NCI-H187 (cell line): ENCODE measurements around the gene OR9Q1.
"Not testable (repeated sequence)": the region's sequence is repeated elsewhere in the genome, so short reads cannot be mapped to it uniquely, and the experiment has no call there.

Source experiments
- DNase-seq, 2 experiments: peaks; one replicate each; lab custom pipeline; 2025; lab: John Stamatoyannopoulos, UW

Gene OR9Q1

DNA sequence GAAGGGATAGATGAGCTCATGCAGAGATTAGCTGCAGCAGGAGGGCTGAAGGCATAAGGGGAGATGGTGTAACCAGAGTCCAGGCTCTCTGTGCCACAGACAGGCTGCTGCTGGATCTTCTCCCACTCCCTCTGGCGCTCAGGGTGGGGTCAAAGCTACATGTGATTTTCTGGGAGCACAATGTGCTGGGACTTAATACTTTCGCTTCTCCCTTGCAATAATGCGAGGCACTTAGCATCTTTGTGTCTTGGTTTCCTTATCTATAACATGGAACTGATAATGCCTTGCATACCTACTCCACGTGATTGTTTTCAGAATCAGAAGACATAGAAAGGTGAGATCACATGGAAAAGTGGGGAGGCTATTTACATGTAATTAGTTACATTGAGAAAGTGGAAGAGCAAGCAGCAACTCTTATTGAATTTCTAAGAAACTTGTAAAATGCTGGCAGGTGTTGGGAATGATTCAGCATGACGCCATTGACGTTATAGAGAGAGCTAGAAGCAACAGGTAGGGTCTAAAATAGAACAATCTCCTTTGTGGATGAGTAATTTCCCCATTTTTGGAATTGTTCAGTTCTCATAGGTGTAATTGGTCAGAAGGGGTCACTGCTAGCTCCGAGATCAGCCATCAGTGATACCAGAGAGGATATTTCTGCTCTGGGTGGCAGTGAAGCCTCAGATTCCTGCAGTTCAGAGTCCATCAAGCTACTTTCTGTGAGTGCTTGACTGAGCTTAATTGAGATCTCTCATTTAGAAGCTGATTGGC lies 109.8 kb downstream of the OR9Q1 start:
- no peak for DNase-seq

DNA sequence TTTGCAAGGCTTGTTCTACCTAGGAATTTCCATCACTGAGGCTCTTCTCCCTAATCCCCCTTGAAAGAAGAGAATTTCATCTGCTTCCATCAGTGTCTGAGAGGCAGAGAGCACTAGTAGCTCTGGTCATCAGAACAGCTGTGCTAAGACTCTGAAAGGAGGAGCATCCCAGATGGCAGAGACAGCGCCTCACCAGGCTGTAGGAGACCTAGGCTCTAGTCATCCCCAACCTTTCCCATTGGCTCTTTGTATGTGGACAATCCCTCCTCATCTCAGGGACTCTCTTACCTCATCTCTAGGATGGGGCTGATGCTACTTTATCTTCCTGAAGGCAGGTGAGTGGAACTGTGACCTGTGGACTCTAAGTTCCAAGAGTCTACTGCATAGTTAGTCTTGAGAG lies 110.5 kb downstream of the OR9Q1 start:
- no peak for DNase-seq

DNA sequence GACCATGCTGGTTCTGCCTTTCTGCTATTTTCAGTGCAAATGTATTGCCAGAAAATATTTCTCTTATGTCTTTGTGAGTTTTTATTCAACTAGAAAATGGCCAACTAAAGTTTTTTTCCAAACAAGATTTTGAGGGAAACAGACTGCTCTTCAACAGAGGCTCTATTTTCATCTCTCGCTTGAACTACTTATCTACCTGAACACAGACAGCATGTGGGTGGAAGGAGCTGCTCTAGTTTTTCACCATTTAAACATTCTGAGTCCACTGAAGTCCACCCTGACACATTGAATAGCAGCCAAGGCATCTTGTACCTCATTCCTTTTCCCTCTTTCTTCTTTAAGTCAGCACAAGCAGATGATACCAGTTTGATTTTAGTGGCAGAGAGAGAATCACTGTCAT lies 111.5 kb downstream of the OR9Q1 start:
- DNase-seq: no peak

DNA sequence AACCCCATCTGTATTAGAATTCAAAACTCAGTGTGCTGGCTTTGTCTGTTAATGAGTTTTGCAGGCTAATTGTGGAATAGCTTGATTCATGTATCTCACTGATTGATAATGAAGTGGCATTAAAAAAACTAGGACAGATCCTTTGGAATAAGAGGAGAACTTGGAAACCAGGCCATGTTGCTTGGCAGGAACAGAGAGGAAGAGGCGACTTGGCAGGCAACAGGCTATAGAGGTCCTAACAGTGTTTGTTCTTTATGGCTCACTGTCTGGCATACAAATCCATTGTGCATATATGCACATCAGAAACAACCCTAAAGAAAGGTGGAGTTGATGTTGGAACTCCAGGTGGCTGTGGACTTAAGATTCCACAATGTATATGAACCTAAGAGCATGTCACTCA lies 119.1 kb downstream of the OR9Q1 start:
- no peak for DNase-seq

DNA sequence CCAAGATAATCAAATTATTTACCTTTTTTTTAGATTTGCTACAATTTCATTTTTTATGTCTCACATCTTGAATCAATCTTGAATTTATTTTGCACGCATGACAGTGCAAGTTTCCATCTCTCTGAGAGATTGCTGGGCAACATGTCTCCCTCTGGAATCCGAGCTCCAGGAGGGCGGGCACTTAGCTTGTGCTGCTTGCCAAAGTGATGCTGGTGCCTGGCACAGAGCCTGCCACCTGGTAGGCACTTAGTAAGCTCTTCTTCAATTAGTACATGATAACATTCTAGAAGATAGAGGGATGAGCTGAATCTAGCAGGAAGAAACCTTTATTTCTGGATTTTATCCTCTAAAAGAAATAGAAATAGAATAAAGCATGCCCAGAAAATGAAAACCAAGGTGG lies 129.1 kb downstream of the OR9Q1 start:
- DNase-seq: no peak

DNA sequence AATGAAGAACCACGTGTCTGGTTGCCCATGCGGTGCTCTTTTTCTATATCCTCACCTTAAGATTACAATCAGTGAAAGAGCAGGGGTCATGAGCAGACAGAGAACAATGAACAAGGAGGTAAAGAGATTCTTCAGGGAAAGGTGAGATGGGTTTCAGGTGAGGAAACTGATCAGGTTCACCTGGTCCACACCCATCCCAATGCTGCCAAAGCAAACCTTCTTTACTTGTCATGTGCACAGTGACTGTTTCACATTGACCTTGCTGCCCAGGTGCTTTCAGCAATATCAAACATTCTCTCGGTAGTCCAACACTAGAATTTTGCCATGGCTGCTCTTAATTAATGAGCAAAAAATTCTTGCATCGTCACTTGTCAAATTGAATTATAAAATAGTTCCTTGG lies 140.7 kb downstream of the OR9Q1 start:
- no peak for DNase-seq

DNA sequence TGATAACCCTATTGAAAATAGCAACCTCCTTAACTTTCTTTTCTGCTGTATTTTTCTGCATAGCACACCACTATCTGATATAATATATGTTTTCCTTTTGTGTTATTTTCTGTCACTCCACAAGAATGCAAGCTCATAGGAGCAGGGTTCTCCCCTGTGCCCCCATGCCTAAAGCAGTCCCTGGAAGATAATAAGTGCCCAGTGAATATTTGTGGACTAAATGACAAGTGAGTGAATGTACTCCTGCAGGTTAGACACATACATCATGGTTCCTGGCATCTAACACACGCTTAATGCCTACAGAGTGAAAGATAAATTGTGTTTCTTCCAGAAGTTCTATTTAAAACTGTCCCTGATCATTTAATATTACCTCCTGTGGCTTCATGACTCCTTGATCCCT lies 141.3 kb downstream of the OR9Q1 start:
- no peak for DNase-seq

DNA sequence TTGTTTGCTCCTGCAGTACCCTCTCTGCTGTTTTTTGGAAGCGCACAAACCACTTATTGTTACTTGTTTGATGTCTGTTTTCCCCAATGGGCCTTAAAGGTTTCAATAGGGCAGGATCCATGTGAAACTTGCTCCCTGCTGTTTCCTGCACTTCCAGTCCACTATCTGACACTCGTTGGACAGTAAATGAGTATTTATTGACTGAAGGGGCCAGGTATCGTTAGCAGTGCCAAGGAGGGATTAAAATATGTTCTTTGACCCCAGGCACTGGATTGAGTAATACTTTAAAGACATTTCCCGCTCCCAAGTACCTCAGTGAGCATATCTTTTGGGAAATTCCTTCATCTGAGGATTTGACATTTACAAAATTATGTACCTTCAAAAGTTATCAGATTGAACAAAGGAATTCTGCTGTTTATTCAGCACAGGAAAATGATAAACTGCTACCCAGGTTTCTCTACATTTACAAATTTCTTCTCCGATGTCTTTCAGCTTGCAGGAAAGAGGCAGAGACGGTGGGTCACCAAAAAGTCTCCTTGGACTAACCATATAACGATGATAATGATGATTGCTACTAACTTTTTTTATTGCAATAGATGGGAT lies 141.9 kb downstream of the OR9Q1 start:
- DNase-seq: no peak

DNA sequence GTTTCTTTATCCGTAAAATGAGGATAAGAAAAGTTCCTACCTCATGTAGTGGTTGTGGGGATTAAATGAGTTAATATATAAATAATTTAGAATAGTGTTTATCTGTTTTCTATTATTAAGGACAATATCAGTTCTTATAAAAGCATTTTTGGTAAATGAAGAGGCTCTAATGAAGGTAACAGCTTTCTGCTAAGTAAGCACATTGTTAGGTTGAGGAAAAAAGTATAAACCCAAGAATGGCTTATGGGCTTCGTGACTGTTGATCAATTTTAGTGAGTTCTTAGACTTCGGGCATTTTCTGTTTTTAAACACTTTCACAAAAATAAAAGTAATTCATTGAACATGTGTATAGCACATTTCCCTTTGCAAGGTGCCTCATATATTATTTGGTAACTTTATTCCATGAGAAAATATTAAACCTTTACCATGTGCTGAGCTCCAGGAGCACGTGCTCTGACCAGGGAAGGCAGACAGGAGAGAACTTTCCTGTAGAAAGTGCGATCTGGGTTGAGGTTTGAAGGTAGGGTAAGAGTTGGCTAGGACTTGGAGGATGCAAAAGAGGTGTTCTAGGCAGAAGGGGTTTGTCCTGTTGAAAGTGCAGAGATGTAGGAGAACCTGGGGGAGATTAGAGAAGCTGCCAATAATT lies 153.9 kb downstream of the OR9Q1 start:
- DNase-seq: no peak

DNA sequence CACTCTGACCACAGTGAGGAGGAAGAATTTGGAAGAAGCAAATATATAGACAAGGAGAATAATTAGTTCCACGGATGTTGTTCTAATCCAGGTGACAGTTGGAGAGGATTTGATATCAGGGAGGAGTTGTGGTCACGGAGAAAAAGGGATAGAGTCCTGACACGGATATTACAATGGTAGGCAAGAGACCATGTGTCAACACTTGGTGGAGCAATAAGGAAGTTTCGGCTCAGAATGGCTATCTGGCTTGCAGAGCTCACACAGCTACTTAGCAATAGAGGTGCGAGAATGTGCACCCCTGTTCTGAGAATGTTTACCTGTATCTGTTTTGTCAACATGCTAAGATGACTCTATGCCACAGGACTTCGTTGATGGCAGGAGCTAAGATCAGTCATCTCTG lies 154.8 kb downstream of the OR9Q1 start:
- no peak for DNase-seq

DNA sequence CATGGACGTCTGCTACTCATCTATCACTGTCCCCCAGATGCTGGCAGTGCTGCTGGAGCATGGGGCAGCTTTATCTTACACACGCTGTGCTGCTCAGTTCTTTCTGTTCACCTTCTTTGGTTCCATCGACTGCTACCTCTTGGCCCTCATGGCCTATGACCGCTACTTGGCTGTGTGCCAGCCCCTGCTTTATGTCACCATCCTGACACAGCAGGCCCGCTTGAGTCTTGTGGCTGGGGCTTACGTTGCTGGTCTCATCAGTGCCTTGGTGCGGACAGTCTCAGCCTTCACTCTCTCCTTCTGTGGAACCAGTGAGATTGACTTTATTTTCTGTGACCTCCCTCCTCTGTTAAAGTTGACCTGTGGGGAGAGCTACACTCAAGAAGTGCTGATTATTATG lies 156.0 kb downstream of the OR9Q1 start:
- no peak for DNase-seq

DNA sequence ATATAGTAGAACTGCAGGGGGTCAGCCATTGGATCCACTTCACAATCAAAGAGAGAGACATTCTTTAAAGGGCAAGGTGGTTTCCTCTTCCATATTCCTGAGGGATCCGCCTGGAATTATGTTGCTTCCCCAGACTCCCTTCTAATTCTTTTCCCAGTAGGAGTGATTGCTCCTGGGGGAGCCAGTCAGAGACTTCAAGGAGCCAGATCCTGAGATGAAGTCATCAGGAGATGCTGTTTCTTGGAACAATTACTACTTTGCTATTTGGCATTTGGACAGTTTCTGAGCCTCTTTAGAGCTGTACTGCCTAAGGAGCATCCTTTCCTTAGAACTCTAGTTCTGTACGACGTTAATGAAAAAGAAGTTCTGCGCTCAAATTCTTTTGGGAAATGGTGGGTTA lies 163.3 kb downstream of the OR9Q1 start:
- DNase-seq: no peak

DNA sequence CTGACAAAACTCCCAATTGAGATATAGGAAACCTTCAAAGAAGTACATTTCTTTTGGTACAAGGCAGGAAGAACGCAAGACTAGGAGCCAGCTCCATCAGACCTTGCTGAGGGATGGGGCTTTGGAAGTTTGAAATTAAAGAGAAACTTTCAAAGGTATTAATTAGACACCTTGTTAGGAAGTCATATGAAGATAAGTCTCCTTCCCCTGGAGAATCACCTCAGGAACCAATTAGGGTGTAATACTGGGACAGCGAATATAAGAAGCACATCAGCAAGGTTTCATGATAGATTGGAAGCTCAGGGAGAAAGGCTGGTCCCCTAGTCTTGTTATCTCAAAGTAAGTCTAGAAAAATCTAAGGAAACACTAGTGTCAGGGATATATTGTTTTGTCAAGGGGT lies 165.1 kb downstream of the OR9Q1 start, which contains the start of gene OR9Q2:
Gene OR9Q2, plus strand, starts transcription at position 301 of the 400 bp plus-strand sequence. CDS start 1,421 bp downstream, outside the sequence.
- no peak for DNase-seq

DNA sequence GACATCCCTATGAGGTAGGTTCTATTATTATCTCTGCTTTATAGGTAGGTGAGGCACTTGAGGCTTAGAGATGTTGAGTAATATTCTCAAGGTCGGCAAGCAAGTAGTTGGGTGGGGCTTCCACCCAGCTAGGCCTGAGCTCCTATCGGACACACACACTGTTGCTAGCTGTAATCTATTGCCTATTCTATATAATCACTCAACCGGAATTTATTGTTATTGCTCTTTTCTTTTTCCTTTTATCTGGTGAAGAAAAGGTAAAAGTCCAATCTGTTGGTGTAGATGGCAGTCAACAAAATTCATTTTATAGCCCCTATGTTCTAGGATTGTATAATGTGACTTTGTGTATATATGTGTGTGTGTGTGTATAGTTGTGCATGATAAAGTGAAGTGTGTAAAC lies 168.5 kb downstream of the OR9Q1 start:
- no peak for DNase-seq

DNA sequence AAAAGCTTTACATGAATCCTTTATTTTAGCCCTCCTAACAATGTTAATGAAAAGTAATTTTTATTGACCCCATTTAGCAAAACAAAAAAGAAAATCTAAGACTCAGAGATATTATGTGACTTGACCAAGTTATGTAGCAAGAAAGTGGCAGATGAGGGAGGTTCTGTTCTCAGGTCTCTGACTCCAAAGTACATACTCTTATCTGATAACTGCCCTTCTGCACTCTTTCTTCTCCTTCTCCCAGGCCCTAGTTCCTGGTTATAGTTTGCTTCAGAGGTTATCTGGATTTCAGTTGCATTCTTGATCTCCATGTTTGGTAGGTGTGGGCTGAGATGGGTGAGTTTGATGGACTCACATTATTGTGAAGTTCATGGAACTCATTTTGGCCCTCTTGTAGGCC lies 169.7 kb downstream of the OR9Q1 start:
- DNase-seq: no peak

DNA sequence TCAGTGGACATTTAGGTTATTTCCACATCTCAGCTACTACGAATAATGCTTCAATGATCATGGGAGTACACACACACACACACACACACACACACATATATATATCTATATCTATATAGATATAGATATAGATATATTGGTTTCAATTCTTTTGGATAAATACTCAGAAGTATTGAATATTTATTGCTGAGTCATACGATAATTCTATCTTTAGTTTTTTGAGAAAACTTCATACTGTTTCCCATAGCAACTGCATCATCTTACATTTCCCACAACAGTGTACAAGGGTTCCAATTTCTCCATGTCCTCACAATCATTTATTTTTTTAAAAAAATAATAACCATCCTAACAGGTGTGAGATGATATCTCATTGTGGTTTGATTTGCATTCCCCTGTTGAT lies 172.3 kb downstream of the OR9Q1 start:
- DNase-seq: no peak

DNA sequence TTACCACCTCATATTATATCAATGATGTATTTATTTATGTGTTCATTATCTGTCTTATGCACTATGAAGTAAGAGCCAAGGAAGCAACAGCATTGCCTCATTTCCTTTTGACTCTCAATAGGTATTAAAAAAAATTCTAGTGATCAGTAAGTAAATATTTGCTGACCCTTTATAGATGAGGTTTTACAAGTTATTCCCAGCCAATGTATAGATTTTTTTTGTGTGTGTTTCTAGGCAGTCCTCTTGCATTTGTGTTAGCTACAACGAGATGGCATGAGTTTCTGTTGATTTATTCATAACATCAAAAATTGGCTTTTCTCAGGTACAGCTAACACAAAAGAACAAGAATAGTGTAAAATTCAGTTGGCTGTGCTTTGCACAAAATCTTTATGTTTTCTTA lies 175.6 kb downstream of the OR9Q1 start:
- DNase-seq: no peak

DNA sequence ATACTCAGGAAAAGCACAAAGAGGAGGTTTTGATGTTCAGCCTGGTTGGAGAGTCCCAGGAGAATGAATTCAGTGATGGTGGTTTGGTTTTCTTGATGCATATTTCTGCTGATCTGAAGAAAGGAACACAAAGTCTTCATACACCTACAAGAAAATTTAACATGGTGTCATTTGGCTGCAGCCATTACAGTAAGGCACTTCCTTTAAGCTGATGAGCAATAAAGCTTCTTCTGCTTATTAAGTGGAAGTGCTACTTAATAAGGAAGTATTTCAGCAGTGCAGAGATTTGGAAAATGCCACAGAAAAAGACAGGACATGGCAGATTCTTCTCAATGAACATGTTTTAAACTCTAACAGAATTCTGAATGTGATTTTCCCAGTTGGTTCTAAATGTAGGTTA lies 180.4 kb downstream of the OR9Q1 start, which contains the start of gene OR1S2:
Gene OR1S2, minus strand, starts transcription at position 101 of the 400 bp plus-strand sequence. Its CDS starts 0 bp downstream, at position 101.
- DNase-seq: no peak

DNA sequence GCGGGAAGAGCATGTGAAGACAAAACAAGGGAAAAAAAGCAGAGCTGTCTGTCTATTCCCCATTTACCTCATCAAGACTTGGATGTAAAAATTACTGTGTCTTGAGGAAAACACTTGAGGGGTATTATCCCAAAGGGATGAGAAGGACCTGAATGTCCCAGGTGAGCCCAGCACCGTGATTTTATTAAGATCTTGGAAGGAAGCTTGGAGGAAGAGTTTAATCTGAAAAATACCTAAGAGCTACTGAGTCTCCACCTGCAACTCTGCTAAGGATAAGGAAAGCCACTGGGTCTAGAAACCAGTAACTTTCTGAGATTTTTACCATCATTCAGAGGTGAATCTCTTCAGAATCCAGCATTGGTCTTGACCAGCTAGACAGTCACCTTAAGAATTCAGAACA lies 188.7 kb downstream of the OR9Q1 start, which contains the start of gene OR1S1:
Gene OR1S1, plus strand, starts transcription at position 301 of the 400 bp plus-strand sequence.
- not testable (repeated sequence) for DNase-seq

DNA sequence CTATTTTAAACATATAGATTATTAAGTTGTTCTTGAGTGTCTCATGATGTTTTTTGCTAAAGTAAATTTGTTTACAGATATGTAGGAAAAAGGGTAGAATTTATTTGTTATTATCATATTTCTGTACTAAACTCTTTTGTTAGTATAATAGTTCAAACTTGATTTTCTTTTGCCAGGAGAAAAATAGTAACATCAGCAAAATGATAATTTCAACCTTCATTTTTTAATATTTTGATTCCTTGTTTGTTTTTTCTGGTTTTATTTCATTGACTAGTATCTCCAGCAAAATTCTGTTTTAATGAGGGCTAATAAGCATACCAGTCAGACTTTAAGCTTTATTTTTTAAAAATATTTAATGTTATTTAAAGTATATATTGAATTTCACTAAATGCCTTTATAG lies 192.8 kb downstream of the OR9Q1 start:
- no peak for DNase-seq

DNA sequence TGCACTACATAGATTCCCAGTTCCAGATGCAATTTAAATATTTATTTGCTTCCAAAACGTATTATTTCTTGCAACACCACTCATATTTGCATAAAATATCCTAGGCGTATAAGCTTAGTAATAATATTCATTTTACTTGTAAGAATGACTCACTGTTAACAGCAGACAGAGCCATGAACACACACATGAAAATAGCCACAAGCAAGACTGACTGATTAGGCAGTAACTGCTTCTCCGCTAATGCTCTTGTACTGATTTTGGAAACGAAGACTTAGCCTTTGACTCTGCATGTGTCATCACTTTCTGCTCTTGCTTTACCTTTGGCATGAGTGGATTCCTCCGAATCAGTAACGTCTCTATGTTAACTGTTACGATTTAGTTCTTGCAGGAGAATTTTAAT lies 199.0 kb downstream of the OR9Q1 start:
- DNase-seq: no peak

DNA sequence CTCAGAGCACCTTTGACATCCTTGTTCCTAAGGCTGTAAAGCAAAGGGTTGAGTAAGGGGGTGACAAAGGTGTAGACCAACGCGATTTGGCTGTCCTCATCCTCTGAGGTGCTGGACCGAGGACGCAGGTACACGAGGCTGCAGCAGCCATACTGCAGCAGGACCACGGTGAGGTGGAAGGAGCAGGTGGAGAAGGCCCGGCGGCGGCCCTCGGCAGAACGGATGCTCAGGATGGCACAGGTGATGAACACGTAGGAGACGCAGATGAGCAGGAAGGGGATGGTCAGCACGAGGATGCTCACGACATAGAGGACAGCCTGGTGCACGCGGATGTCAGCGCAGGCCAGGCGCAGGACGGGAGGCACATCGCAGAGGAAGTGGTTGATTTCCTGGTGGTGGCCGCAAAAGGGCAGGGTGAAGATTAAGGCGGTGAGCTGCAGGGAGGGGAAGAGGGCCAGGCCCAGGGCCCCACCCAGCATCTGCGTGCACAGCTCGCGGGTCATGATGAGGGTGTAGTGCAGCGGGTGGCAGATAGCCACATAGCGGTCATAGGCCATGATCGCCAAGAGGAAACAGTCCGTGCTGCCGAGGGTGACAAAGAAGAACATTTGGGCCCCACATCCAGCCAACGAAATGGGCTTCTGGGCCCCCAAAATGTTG lies 204.4 kb downstream of the OR9Q1 start:
- DNase-seq: no peak
